ENCODE data around the gene PHAF1.
A peak's percentile ranks its signal among the peaks of the same experiment; 100 is the strongest.

PHAF1 gene

GRCh38 chr16:67150047-67150832 is 40.5 kb downstream of the PHAF1 start:
- DNase-seq (ENCODE audit: extremely low read depth, low read depth): no peak
- no peak for TF ChIP-seq CTCF (IDR thresholded peaks at IDR 0.05; ENCODE audit: low read depth, low read length, missing control alignments)
- peak overlapping the region; percentile 50 for H3K4me3 ChIP-seq (replicated peaks; ENCODE audit: low read depth, low read length)

- no peak for DNase-seq (ENCODE audit: extremely low read depth, low read depth)
- no peak for TF ChIP-seq CTCF (IDR thresholded peaks at IDR 0.05; ENCODE audit: low read depth, low read length, missing control alignments)
- H3K4me3 ChIP-seq (replicated peaks; ENCODE audit: low read depth, low read length): peak within 1 kb of the TSS; percentile 50
Observed at GRCh38 chr16:67150833-67151396, 41.2 kb downstream of the PHAF1 start, which contains the start of gene B3GNT9. TSS of gene B3GNT9 (minus strand) at chr16:67150998. CDS start at chr16:67150485, 513 bp downstream.

GRCh38 chr16:67151431-67152097 is 41.8 kb downstream of the PHAF1 start:
- DNase-seq (ENCODE audit: extremely low read depth, low read depth): no peak
- no peak for TF ChIP-seq CTCF (IDR thresholded peaks at IDR 0.05; ENCODE audit: low read depth, low read length, missing control alignments)
- H3K4me3 ChIP-seq (replicated peaks; ENCODE audit: low read depth, low read length): no peak overlapping the region

GRCh38 chr16:67154578-67155294 is 45.0 kb downstream of the PHAF1 start:
- TF ChIP-seq CTCF (IDR thresholded peaks at IDR 0.05; ENCODE audit: low read depth, low read length, missing control alignments): no peak
- H3K4me3 ChIP-seq (replicated peaks; ENCODE audit: low read depth, low read length): peak overlapping the region; percentile 9; the same call in 1 of the 2 replicates
- DNase-seq (ENCODE audit: extremely low read depth, low read depth): no peak

GRCh38 chr16:67155295-67156142 is 45.8 kb downstream of the PHAF1 start:
- DNase-seq (ENCODE audit: extremely low read depth, low read depth): no peak
- peak; percentile 74 for TF ChIP-seq CTCF (IDR thresholded peaks at IDR 0.05; ENCODE audit: low read depth, low read length, missing control alignments)
- H3K4me3 ChIP-seq (replicated peaks; ENCODE audit: low read depth, low read length): peak overlapping the region; percentile 9; the same call in 1 of the 2 replicates

Measured in HFF-Myc (cell line).